Cerebellar cortex (tissue), 1 donor: ENCODE results near the gene COQ4.
"Not testable (repeated sequence)": the region's sequence is repeated elsewhere in the genome, so short reads cannot be mapped to it uniquely, and the experiment has no call there.

Source experiments
- DNase-seq: peaks from one replicate; pipeline ENCODE4 v3.0.0-alpha.2; 2015; ENCODE audit warnings: low spot score

The COQ4 gene

GRCh38 chr9:128322404-128323211, at the start of gene COQ4, which contains the start of gene TRUB2:
Gene COQ4, plus strand, starts transcription at chr9:128322839. Its CDS starts 20 bp downstream, at chr9:128322859.
Gene TRUB2, minus strand, starts transcription at chr9:128322447. Its CDS starts 39 bp downstream, at chr9:128322408.
- DNase-seq, result peak; percentile 96

GRCh38 chr9:128274245-128274644, 48.4 kb upstream of the COQ4 start:
- DNase-seq, result no peak

DNA sequence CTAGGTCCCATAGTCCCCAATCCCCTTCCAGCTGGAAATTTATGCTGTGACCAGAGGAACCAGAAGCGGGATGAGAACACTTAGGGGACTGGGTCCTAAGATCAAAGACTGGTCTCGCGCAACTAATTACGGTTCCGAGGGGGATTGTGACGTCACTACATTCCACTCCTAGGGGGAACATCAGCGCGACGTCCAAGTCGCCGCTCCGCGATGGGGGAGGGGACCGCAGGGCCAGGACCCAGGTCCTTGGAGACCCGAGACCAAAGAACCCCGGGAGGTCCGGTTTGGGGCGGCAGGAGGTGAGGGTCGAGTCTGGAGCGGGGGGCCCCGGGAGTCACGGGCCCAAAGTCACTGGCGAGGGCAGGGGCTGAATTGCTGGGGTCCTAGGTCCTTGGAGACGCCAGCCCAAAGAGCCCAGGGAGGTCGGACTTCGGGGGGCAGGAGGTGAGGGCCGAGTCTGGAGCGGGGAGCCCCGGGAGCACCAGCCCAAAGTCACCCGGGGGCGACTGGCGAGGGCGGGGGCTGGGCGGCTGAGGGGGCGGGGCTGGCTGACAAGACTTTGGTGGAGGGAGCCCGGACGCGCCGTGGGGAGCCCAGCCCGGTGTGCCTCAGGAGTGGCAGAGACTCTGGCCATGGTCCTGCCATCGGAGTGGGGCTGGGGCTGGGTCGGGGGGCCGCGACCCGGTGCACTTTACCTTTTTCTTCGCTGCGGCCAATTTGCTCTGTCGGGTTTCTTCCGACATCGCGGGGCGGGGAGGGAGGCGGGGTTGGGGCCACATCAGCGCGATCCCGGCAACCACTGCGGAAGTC, 47.2 kb upstream of the COQ4 start, which contains the start of gene GOLGA2:
TSS of gene GOLGA2 (minus strand) at position 810 of the 810 bp plus-strand sequence. CDS start at position 779, 31 bp downstream.
- no peak for DNase-seq

- peak; percentile 99 for DNase-seq
These were observed 46.5 kb upstream of the COQ4 start, which contains the start of gene SWI5 for GRCh38 chr9:128276008-128276573. Gene SWI5, plus strand, starts transcription at chr9:128276276.

DNA sequence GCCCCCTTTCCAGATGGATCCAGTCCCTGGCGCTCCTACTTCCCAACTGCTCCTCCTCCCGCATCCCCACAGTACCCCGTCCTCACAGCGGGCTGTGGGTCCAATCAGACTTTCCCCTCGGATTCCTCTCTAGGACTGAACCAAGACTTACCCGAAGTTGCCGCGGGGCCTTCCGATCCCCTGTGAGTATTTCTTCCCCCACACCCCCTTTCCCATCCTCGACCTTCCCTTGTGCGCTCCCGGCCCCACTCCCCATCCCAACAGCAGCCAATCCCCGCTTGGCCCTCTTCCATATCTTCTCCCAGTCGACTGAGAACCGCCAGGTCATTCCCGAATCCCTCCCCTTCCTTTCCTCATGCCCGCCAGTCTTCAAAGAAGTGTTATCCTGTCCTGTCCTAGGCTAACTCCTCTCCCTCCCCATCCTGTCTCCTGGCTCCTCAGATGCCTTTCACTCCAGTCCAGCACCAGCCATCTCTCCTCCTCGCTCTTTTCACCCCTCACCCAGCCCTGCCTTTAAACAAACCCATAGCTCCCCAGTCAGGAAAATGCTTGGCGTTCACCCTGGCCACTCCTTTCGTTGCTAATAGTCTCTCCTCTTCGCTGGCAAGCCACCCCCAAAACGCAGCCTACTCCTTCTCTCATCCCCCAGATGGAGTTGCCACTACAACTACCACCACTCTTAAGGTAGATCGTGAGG, 45.9 kb upstream of the COQ4 start:
- DNase-seq, result peak; percentile 35

DNA sequence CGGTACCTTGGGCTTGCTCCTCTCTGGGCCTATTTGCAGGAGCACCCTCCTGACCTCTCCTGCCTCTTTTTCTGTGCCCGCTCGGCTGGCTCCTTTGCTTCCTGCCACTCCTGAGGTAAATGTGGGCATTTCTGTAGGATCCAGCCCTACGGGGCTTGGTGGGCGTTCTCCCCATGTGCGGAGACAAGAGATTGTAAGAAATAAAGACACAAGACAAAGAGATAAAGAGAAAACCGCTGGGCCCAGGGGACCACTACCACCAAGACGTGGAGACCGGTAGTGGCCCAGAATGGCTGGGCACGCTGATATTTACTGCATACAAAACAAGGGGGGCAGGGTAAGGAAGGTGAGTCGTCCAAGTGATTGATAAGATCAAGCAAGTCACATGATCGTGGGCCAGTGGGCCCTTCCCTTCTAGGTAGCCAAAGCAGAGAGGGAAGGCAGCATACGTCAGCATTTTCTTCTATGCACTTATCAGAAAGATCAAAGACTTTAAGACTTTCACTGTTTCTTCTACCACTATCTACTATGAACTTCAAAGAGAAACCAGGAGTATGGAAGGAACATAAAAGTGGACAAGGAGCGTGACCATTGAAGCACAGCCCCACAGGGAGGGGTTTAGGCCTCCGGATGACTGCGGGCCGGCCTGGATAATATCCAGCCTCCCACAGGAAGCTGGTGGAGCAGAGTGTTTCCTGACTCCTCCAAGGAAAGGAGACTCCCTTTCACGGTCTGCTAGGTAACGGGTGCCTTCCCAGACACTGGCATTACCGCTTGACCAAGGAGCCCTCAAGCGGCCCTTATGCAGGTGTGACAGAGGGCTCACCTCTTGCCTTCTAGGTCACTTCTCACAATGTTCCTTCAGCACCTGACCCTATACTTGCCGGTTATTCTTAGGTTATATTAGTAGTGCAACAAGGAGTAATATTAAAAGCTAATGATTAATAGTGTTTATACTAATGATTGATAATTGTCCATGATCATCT, 43.3 kb upstream of the COQ4 start:
- not testable (repeated sequence) for DNase-seq

- DNase-seq, result no peak
These were observed 42.5 kb upstream of the COQ4 start for GRCh38 chr9:128280084-128280622.

- no peak for DNase-seq
These were observed 40.1 kb upstream of the COQ4 start for GRCh38 chr9:128282500-128282899.

- peak; percentile 77 for DNase-seq
These were observed 37.4 kb upstream of the COQ4 start for GRCh38 chr9:128285033-128285784.

- peak; percentile 84 for DNase-seq
These were observed 36.2 kb upstream of the COQ4 start for GRCh38 chr9:128286440-128286839.

GRCh38 chr9:128288273-128289004, 34.2 kb upstream of the COQ4 start:
- DNase-seq, result no peak

- no peak for DNase-seq
These were observed 30.6 kb upstream of the COQ4 start for GRCh38 chr9:128292009-128292408.

DNA sequence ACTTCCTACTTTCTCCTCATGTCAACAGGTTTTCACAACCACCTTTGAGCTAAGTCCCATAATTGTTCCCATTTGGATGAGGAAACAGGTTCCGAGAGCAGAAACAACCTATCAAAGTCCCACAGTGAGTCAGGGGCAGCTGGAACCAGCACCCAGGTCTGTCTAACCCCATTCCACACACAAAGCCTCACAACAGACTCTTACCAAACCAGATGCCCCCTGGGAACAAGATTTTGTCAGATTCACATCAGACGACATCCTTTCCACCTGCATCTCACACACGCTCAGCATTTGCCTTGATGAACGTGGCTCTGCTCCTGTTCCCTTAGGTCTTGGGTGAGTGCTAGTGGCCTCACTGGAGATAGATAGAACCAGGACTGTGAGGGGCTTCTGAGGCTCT, 29.5 kb upstream of the COQ4 start:
- DNase-seq, result no peak

DNA sequence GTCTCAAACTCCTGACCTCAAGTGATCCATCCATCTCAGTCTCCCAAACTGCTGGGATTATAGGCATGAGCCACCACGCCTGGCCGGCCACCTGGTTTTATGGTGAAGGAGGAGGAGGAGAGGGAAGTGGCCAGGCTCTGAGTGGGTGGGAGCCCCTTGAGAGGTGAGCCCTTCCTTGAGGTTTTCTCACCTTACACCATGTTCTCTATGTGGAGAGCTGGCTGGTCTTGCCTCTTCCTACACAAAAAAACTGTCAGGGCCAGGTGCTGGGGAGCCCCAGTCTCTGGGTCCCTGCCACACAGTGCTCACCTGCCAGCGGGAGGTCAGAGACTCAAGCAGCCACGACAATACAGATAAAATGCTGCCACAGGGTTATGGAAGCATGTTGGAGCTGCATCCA, 28.5 kb upstream of the COQ4 start:
- DNase-seq, result no peak

GRCh38 chr9:128296340-128297220, 26.1 kb upstream of the COQ4 start:
- no peak for DNase-seq

GRCh38 chr9:128297221-128297773, 25.3 kb upstream of the COQ4 start:
- no peak for DNase-seq
